ENCODE results near the gene AARS2.

Gene AARS2

DNA sequence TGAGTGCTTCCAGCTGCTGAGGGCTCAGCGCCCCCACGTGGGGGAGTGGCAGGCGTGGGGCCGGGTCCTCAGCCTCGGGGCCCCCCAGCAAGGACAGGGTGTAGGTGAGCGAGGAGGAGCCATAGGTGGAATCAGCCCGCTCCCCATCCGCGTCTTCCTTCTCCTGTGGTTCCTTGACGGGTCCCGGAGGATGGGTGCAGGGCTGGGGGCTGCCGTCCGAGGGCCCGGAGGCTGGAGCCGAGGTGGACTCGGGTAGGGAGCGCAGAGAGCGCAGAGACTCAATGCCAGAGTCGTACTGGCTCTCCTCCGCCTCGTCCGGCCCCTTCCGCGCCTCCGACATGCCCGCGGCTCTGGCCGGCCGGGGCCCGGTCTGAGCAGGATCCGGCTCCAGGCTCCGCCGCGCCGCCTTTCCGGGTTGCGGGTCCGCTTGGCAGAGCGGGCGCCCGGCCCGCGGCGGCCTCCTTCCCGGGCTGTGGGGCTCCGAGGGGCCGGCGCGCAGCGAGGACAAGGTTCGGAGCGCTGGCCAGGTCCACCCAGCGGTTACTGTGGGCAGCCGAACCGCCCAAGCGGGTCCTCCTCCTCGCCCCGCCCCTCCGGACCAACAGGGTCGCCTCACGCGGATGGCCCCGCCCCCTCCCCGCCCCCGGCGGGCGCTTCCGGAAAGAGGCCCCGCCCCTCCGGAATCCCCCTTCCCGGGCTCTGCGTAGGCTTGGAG lies 48.0 kb downstream of the AARS2 start, which contains the start of gene NFKBIE:
Gene NFKBIE, minus strand, starts transcription at position 545 of the 715 bp plus-strand sequence. Its CDS starts 205 bp downstream, at position 340.
- H3K9me3 ChIP-seq (ENCODE audit: control insufficient read depth in 1 of 2, low read length in 2 of 2) = no peaks in the 10 kb centered on the region
- H3K4me1 ChIP-seq (ENCODE audit: control insufficient read depth in 1 of 2, insufficient read depth in 2 of 2, low read length in 2 of 2) = peaks cover 19 to 34% of the 10 kb centered on the region in 2 donors
- H3K27ac ChIP-seq (ENCODE audit: low read length) = peak within 1 kb of the TSS; percentile 79
- peak within 1 kb of the TSS; percentile 80 to 81 for H3K4me3 ChIP-seq (ENCODE audit: low read depth in 1 of 2, low read length in 2 of 2)
- peaks cover 1 to 4% of the 10 kb centered on the region in 2 donors for H3K36me3 ChIP-seq (ENCODE audit: control insufficient read depth in 1 of 2, insufficient read depth in 2 of 2, low read length in 2 of 2)
- peaks cover 8% of the 10 kb centered on the region for H3K27me3 ChIP-seq (ENCODE audit: low read depth, low read length)

DNA sequence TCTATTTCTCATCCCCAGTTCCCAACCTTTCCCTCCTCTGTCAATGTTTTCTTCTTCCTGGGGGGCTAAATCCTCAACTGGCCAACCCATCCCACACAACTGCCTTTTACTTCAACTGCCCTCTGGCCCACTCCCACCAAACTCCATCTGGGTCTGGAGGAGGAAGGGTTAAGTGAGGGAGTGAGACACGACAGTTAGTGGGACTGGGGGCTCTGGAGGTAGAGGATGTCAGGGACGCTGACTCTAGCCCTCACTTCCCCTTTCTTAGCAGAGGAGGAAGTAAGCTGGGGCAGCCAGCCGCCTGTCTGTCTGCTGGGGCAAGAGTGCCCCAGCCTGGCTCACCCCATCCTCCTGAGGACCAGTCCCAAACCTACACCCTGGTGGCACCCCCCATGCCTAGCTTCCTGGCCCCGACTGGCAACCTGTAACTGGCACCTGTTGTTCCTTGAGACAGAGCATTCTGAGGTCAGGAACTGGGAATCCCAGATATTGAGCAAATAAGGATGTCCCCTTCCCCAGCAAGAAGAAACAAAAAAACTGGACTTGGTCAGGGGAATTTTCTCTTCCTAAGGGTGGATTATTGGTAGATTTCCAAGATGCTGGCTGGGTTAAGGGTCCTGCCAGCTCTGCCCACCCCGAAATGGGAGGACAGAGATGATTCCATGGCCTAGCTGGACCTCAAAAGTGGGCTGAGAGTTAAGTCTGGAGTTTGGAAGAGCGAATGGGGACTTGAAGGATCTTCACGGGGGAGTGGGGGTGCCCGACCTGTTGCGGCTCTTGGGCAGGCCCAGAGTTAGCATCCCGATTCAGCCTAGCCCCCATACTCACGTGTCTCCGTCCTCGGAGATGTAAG lies 48.8 kb downstream of the AARS2 start:
- H3K4me3 ChIP-seq (ENCODE audit: low read depth in 1 of 2, low read length in 2 of 2) = peak overlapping the region; percentile 80 to 81
- peaks cover under 1% of the 10 kb centered on the region for H3K27me3 ChIP-seq (ENCODE audit: low read depth, low read length)
- peaks cover 8 to 10% of the 10 kb centered on the region in 2 donors for H3K36me3 ChIP-seq (ENCODE audit: control insufficient read depth in 1 of 2, insufficient read depth in 2 of 2, low read length in 2 of 2)
- H3K4me1 ChIP-seq (ENCODE audit: control insufficient read depth in 1 of 2, insufficient read depth in 2 of 2, low read length in 2 of 2) = peaks cover 19 to 30% of the 10 kb centered on the region in 2 donors
- no peaks in the 10 kb centered on the region for H3K9me3 ChIP-seq (ENCODE audit: control insufficient read depth in 1 of 2, low read length in 2 of 2)
- H3K27ac ChIP-seq (ENCODE audit: low read length) = peak overlapping the region; percentile 79

DNA sequence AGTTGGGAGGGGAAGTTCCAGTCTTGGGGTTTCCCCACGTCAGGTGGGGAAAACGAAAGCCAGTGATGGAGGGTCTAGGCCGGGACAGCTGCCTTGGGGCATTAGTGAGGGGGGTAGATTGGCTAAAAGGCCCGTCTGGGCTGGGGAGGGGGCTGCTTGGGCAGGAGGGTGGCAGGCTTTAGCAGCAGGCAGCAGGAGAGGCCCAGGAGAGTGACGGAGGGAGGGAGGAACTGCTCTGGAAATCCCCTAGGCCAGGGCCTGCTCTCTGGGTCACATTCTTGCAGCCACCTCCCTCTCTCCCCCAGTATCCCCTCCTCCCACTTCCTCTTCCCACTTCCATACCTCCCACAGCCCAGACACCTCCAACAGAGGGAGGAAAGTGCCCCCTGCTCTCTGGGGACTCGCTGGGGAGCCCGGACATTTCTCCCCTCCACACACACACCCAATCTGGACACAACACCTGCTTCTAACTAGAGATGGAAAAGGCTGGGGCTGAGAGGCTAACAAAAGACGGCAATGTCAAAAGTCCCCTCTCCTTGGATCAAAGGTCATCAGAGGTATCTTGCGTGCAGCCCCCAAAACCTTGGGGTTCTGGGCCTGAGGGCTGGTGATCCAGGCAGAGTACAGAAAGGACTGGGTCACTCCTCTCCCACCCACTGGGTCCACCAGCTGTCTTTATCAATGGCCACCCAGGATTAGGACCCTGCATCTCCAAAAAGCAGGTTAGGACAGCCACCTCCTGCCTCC lies 49.6 kb downstream of the AARS2 start:
- Histone ChIP-seq H3K27me3 (ENCODE audit: low read depth, low read length) (no peaks in the 10 kb centered on the region), H3K36me3 (ENCODE audit: control insufficient read depth in 1 of 2, insufficient read depth in 2 of 2, low read length in 2 of 2) (peaks cover 8 to 13% of the 10 kb centered on the region in 2 donors), H3K9me3 (ENCODE audit: control insufficient read depth in 1 of 2, low read length in 2 of 2) (no peaks in the 10 kb centered on the region), H3K27ac (ENCODE audit: low read length) (peak overlapping the region; percentile 79), H3K4me1 (ENCODE audit: control insufficient read depth in 1 of 2, insufficient read depth in 2 of 2, low read length in 2 of 2) (peaks cover 19 to 30% of the 10 kb centered on the region in 2 donors), H3K4me3 (ENCODE audit: low read depth in 1 of 2, low read length in 2 of 2) (peak overlapping the region; percentile 80 to 81)

DNA sequence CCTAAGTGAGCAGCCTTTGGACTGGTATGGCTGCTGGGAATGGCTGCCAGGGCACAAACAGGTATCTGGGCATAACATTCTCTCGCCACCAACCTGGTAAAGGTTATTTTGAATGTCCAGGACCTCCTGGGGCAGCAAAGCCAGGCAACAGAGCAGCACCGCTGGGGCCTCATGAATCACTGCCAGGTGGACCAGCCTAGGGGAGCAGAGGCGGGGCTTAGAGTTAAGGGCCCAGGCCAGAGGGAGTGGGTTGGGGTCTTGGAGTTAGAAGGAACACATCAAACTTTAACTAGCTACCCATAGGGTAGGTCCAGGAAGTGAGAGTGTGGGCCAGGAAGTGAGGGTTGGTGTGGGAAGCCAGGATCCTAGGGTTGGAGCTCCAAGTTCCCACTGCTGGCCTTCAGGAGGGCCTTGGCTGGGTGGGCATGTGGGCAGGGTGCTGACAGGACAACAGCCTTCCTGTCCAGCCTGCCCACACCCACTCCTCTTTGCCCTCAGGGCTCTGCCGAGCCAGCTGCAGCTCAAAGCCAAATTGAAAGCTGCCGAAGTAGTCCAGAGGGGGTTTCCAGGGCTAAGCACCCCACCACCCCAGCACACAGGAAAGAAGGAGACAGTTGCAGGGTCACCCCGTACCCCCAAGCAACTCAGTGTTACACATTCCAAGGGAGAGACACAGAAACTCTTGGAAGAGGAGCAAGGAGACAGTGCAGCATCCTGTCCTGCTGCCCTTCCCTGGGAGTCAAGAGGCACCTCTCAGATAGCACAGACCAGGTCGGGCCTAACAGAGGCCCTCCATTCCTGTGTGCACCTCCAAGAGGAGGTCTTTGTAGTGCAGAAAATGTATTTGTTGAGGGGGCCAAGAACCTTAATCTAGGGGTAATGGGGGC lies 50.4 kb downstream of the AARS2 start:
- Histone ChIP-seq H3K36me3 (ENCODE audit: control insufficient read depth in 1 of 2, insufficient read depth in 2 of 2, low read length in 2 of 2) (peaks cover 8 to 15% of the 10 kb centered on the region in 2 donors), H3K4me3 (ENCODE audit: low read depth in 1 of 2, low read length in 2 of 2) (peak overlapping the region; percentile 80 to 81), H3K27ac (ENCODE audit: low read length) (peak overlapping the region; percentile 79), H3K4me1 (ENCODE audit: control insufficient read depth in 1 of 2, insufficient read depth in 2 of 2, low read length in 2 of 2) (peaks cover 19 to 35% of the 10 kb centered on the region in 2 donors), H3K9me3 (ENCODE audit: control insufficient read depth in 1 of 2, low read length in 2 of 2) (no peaks in the 10 kb centered on the region), H3K27me3 (ENCODE audit: low read depth, low read length) (no peaks in the 10 kb centered on the region)

DNA sequence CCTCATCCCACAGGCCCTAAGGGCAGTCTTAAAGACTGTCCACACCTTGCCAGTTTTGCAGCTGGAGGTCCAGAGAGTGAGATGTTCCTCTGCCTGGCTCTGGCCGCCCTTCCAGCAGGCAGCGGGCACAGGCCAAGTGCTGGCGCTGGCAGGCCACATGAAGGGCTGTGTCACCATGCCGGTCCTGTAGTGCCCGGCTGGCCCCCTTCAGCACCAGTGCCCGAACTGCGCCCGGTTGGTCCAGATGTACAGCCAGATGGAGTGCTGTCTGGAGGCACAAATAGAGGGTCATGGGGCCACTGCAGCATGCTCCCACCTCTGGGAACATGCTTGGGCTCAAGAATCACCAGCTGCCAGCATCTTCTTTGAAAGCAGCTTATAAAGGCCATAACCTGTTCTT lies 51.6 kb downstream of the AARS2 start:
- H3K27ac ChIP-seq (ENCODE audit: low read length) = no peak overlapping the region
- no peaks in the 10 kb centered on the region for H3K27me3 ChIP-seq (ENCODE audit: low read depth, low read length)
- H3K4me1 ChIP-seq (ENCODE audit: control insufficient read depth in 1 of 2, insufficient read depth in 2 of 2, low read length in 2 of 2) = peaks cover 20 to 40% of the 10 kb centered on the region in 2 donors
- peaks cover 8 to 15% of the 10 kb centered on the region in 2 donors for H3K36me3 ChIP-seq (ENCODE audit: control insufficient read depth in 1 of 2, insufficient read depth in 2 of 2, low read length in 2 of 2)
- H3K9me3 ChIP-seq (ENCODE audit: control insufficient read depth in 1 of 2, low read length in 2 of 2) = no peaks in the 10 kb centered on the region
- no peak overlapping the region for H3K4me3 ChIP-seq (ENCODE audit: low read depth in 1 of 2, low read length in 2 of 2)

DNA sequence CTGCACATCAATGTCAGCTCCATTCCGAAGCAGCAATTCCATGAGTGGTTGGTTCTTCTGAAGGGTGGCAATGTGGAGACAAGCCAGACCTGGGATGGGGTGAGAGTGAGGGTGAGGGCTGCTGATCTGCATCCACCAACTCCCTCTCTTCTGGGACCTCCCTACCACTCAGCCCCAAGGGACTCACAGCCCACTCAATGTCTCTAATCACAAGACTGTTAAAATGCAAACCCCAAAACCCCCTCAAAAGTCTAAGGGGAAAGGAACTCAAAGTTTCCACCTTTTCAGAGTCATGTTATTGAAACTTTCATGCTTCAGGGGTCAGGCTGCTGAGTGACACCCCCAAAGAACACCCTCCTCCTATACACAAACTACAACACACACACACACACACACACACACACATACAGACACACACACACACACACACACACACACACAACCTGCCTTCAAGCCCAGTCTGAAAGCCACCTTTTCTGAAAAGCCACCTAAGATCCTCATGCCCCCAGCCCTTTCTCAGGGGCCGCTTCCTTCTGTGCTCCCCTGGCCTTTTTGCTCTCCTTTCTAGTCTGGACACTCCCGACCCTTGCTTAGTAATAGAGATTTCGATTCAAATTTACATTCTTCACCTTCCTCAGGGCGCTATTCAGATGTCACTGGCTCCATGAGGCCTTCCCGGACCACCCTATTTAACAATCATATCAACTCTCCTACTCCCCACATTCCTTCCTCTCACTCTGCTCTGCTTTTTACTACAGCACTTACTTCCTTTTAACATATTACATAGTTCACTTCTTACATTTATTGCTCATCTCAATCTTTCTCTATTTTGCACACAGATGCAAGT lies 52.5 kb downstream of the AARS2 start:
- Histone ChIP-seq H3K27me3 (ENCODE audit: low read depth, low read length) (no peaks in the 10 kb centered on the region), H3K27ac (ENCODE audit: low read length) (no peak overlapping the region), H3K4me3 (ENCODE audit: low read depth in 1 of 2, low read length in 2 of 2) (no peak overlapping the region), H3K4me1 (ENCODE audit: control insufficient read depth in 1 of 2, insufficient read depth in 2 of 2, low read length in 2 of 2) (peaks cover 28 to 49% of the 10 kb centered on the region in 2 donors), H3K36me3 (ENCODE audit: control insufficient read depth in 1 of 2, insufficient read depth in 2 of 2, low read length in 2 of 2) (peaks cover 8 to 15% of the 10 kb centered on the region in 2 donors), H3K9me3 (ENCODE audit: control insufficient read depth in 1 of 2, low read length in 2 of 2) (no peaks in the 10 kb centered on the region)

DNA sequence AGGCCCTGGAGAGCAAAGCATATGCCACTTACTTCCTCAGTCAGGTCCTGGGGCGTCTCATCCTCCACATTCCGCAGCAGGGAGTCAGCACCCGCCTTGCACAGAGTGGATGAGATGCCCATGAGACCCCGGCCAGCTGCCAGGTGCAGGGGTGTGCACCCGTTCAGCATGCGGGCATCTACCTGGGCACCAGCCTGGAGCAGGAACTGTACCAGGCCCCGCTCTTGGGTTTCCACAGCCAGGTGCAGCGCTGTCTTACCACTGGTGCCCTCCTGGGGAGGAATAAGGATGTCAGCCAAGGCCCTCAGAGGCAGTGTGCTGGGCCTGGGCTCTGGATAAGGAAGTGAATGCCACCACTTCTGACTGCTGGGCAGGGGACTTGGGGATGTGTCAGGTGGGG lies 53.1 kb downstream of the AARS2 start:
- Histone ChIP-seq H3K4me1 (ENCODE audit: control insufficient read depth in 1 of 2, insufficient read depth in 2 of 2, low read length in 2 of 2) (peaks cover 28 to 55% of the 10 kb centered on the region in 2 donors), H3K27me3 (ENCODE audit: low read depth, low read length) (no peaks in the 10 kb centered on the region), H3K36me3 (ENCODE audit: control insufficient read depth in 1 of 2, insufficient read depth in 2 of 2, low read length in 2 of 2) (peaks cover 11 to 17% of the 10 kb centered on the region in 2 donors), H3K4me3 (ENCODE audit: low read depth in 1 of 2, low read length in 2 of 2) (no peak overlapping the region), H3K27ac (ENCODE audit: low read length) (no peak overlapping the region), H3K9me3 (ENCODE audit: control insufficient read depth in 1 of 2, low read length in 2 of 2) (no peaks in the 10 kb centered on the region)

DNA sequence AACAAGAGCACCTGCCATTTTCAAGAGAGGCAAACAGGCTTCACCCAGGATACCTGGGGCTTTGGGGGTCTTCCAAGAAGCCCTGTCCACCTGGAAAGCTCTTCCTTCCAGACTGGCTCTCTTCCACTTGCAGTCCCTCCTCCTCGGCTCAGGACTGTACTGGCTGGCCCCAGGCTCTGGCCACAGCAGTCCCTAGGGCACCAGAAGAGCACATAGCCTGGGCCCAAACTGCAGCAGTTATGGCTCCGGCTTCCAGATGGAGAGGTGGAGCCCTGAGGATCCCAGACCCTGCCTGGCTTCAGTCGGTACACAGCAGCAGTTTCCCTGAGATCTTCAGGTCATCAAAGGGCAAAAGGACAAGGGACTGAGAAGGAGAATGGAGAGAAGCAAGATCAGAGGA lies 54.2 kb downstream of the AARS2 start:
- peaks cover 20 to 54% of the 10 kb centered on the region in 2 donors for H3K4me1 ChIP-seq (ENCODE audit: control insufficient read depth in 1 of 2, insufficient read depth in 2 of 2, low read length in 2 of 2)

DNA sequence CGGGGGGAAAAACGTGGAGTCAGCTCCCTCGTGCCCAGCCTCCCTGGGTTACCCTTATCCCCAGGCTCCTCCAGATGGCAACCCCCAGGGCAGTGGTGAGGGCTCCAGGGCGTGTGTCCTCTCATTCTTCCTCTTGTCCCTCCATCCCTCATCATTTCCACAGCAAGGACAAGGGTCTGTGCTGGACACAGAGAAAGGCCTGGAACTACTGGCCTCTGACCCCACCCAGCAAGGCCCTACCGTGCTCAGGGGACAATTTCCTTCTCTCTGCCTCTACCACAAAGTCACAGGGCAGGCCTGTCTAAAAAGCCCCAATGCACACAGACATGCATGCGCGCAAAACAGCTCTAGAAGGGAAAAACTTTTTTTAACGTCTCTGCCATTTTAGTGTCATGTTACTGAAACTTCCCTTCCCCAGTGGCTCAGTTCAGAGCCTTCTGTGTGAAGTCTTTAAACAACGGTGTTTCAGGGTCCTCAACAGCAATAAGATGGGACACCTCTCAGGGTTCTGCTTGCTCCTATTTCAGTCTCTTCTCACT lies 54.8 kb downstream of the AARS2 start:
- peaks cover 15 to 49% of the 10 kb centered on the region in 2 donors for H3K4me1 ChIP-seq (ENCODE audit: control insufficient read depth in 1 of 2, insufficient read depth in 2 of 2, low read length in 2 of 2)
- no peak overlapping the region for H3K27ac ChIP-seq (ENCODE audit: low read length)
- H3K9me3 ChIP-seq (ENCODE audit: control insufficient read depth in 1 of 2, low read length in 2 of 2) = no peaks in the 10 kb centered on the region
- H3K27me3 ChIP-seq (ENCODE audit: low read depth, low read length) = no peaks in the 10 kb centered on the region
- no peak overlapping the region for H3K4me3 ChIP-seq (ENCODE audit: low read depth in 1 of 2, low read length in 2 of 2)
- peaks cover 27 to 33% of the 10 kb centered on the region in 2 donors for H3K36me3 ChIP-seq (ENCODE audit: control insufficient read depth in 1 of 2, insufficient read depth in 2 of 2, low read length in 2 of 2)

More for the DNA sequence above, 54.2 kb downstream of the AARS2 start:
- Histone ChIP-seq H3K27ac (ENCODE audit: low read length) (no peak overlapping the region), H3K9me3 (ENCODE audit: control insufficient read depth in 1 of 2, low read length in 2 of 2) (no peaks in the 10 kb centered on the region), H3K36me3 (ENCODE audit: control insufficient read depth in 1 of 2, insufficient read depth in 2 of 2, low read length in 2 of 2) (peaks cover 22 to 28% of the 10 kb centered on the region in 2 donors), H3K27me3 (ENCODE audit: low read depth, low read length) (no peaks in the 10 kb centered on the region), H3K4me3 (ENCODE audit: low read depth in 1 of 2, low read length in 2 of 2) (no peak overlapping the region)
